HG03064 (cell line): ENCODE results near the gene ZBTB25.

Experiments
- ATAC-seq: cut with Tn5 transposase; IDR thresholded peaks from one replicate; pipeline ENCODE4 v1.9.1; 2021; ENCODE audit warnings: low read depth; ENCODE audit not compliant: unreplicated experiment

Gene ZBTB25

GRCh38 chr14:64444984-64445845 is 58.4 kb downstream of the ZBTB25 start:
- ATAC-seq, result peak; percentile 89

GRCh38 chr14:64444140-64444539 is 59.5 kb downstream of the ZBTB25 start:
- no peak for ATAC-seq

GRCh38 chr14:64442300-64442988 is 61.2 kb downstream of the ZBTB25 start:
- no peak for ATAC-seq

- no peak for ATAC-seq
These were observed 63.1 kb downstream of the ZBTB25 start for GRCh38 chr14:64440494-64440893.

- ATAC-seq, result no peak
These were observed 64.5 kb downstream of the ZBTB25 start for GRCh38 chr14:64439141-64439540.

GRCh38 chr14:64438181-64438841 is 65.3 kb downstream of the ZBTB25 start:
- ATAC-seq, result no peak

- no peak for ATAC-seq
These were observed 69.1 kb downstream of the ZBTB25 start for GRCh38 chr14:64434528-64434927.

- no peak for ATAC-seq
These were observed 79.7 kb downstream of the ZBTB25 start for GRCh38 chr14:64423987-64424386.

GRCh38 chr14:64422756-64423155 is 80.9 kb downstream of the ZBTB25 start:
- no peak for ATAC-seq

GRCh38 chr14:64422005-64422404 is 81.6 kb downstream of the ZBTB25 start:
- no peak for ATAC-seq

GRCh38 chr14:64421166-64421565 is 82.5 kb downstream of the ZBTB25 start:
- no peak for ATAC-seq

GRCh38 chr14:64419003-64419402 is 84.6 kb downstream of the ZBTB25 start:
- no peak for ATAC-seq

- ATAC-seq, result no peak
These were observed 85.9 kb downstream of the ZBTB25 start for GRCh38 chr14:64417771-64418125.

GRCh38 chr14:64417055-64417770 is 86.4 kb downstream of the ZBTB25 start:
- ATAC-seq, result no peak

- no peak for ATAC-seq
These were observed 87.2 kb downstream of the ZBTB25 start for GRCh38 chr14:64416348-64416932.

- no peak for ATAC-seq
These were observed 91.4 kb downstream of the ZBTB25 start for GRCh38 chr14:64412237-64412636.

- no peak for ATAC-seq
These were observed 92.6 kb downstream of the ZBTB25 start for GRCh38 chr14:64411001-64411400.

- ATAC-seq, result no peak
These were observed 93.4 kb downstream of the ZBTB25 start for GRCh38 chr14:64410084-64410774.

GRCh38 chr14:64409126-64409920 is 94.3 kb downstream of the ZBTB25 start:
- no peak for ATAC-seq
